ENCODE results near the gene TPCN1.

GRCh38 chr12:113184900-113185179 lies 36.4 kb upstream of the TPCN1 start:
- TF ChIP-seq CTCF (IDR thresholded peaks at IDR 0.05) (no peak), POLR2A (IDR thresholded peaks at IDR 0.05) (no peak)
